ENCODE data around the gene SLC6A17. TPM values are rescaled to one million over a fixed set of nuclear protein-coding genes. Genes with fewer than 3 reads are reported as not detected.
A peak's percentile ranks its signal among the peaks of the same experiment; 100 is the strongest.

Gene SLC6A17
- total and polyA plus RNA-seq, 7 donors: under 0.01 to 0.83 (median 0.36) TPM; not detected in 2

DNA sequence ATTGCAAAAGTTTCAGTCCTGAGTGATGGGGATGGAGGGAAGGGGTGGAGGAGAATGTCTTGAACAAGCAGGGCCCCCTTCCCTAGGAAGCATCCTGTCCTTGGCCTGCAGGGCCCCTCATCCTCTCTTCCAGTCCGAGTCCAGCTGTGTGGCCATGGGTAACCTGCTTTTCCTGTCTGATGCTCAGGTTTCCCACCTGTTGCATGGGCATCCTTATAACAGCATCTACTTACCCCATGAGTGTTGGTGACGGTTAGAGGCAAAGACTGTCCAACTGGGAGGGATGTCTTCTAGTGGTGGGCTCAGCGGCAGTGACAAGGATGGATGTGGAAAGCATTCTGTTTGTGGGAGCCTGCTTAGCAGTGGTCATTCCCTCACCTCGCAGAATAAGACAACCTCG, 36.1 kb upstream of the SLC6A17 start:
- Histone ChIP-seq H3K27ac (no peak overlapping the region), H3K4me1 (no peaks in the 10 kb centered on the region), H3K9me3 (no peaks in the 10 kb centered on the region), H3K4me3 (no peak overlapping the region), H3K36me3 (no peaks in the 10 kb centered on the region), H3K27me3 (peaks cover 0 to 3% (median 0%) of the 10 kb centered on the region in 3 donors)
- TF ChIP-seq POLR2AphosphoS5 (IDR thresholded peaks at IDR 0.05) (no peak), POLR2A (IDR thresholded peaks at IDR 0.05) (no peak), EP300 (IDR thresholded peaks at IDR 0.05) (no peak)
- TF ChIP-seq, protein P1, sequence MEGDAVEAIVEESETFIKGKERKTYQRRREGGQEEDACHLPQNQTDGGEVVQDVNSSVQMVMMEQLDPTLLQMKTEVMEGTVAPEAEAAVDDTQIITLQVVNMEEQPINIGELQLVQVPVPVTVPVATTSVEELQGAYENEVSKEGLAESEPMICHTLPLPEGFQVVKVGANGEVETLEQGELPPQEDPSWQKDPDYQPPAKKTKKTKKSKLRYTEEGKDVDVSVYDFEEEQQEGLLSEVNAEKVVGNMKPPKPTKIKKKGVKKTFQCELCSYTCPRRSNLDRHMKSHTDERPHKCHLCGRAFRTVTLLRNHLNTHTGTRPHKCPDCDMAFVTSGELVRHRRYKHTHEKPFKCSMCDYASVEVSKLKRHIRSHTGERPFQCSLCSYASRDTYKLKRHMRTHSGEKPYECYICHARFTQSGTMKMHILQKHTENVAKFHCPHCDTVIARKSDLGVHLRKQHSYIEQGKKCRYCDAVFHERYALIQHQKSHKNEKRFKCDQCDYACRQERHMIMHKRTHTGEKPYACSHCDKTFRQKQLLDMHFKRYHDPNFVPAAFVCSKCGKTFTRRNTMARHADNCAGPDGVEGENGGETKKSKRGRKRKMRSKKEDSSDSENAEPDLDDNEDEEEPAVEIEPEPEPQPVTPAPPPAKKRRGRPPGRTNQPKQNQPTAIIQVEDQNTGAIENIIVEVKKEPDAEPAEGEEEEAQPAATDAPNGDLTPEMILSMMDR (IDR thresholded peaks at IDR 0.05): no peak
- WGBS, 2 donors: 78 to 81% methylated on average over 5 of the region's 5 CpGs
- no peak for DNase-seq
- intact Hi-C loops (cut with DNase I): no loop called here

DNA sequence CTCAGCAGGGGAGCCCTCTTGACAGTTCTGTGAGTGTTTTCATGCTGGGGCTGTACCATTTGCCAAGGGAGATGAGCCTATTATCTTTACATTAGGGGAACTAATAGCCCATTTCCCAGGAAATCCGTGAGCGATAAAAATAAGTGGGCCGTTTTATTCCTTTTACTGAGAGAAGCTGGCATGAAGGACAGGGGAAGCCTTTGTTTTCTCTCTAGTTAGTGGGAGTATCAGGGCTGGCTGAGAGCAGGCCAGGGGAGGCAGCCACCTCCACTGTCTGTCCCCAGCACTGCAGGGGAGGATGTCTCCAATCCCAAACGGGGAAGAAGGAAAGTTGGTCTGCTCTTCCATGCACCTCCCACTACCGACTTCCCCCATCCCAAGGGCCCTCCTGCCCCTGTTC, 35.5 kb upstream of the SLC6A17 start:
- peaks cover 0 to 3% (median 0%) of the 10 kb centered on the region in 3 donors for H3K27me3 ChIP-seq
- H3K27ac ChIP-seq: no peak overlapping the region
- DNase-seq: no peak
- no peaks in the 10 kb centered on the region for H3K4me1 ChIP-seq
- 66 to 74% methylated on average over 5 of the region's 5 CpGs for WGBS, 2 donors
- intact Hi-C loops (cut with DNase I): no loop called here
- no peaks in the 10 kb centered on the region for H3K36me3 ChIP-seq
- no peaks in the 10 kb centered on the region for H3K9me3 ChIP-seq
- H3K4me3 ChIP-seq: no peak overlapping the region
- no peak for TF ChIP-seq POLR2A (IDR thresholded peaks at IDR 0.05)

DNA sequence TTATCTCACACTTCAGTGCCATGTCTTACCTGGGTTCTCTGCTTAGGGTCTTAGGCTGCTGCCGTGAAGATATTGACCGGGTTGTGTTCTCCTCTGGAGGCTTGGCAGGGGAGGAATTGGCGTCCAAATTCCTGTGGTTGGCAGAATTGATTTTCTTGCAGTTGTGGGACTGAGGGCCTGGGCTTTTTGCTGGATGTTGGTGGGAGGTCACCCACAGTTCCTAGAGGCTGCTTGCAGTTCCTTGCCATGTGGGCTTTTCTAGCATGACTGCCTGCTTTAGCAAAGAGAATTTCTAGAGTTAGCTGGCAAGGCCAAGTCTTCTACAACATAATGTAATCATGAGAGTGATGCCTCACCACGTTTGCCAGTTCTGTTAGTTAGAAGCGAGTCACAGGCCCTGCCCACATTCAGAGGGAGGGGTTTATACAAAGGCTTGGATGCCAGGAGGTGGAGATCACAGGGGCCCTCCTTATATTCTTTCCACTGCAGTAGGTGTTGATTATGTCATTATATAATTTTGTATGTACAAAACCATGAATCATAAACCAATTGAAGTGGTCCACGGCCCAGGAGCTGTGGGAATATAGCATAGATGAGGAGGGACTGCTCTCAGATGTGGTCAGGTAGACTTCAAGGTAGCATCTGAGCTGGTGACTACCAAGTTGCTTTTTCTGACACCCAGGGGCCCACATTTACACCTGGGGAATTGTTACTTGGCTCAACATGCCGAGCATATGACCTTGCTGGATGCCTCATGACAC, 31.5 kb upstream of the SLC6A17 start:
- no peak overlapping the region for H3K27ac ChIP-seq
- TF ChIP-seq POLR2A (IDR thresholded peaks at IDR 0.05) (no peak), POLR2AphosphoS5 (IDR thresholded peaks at IDR 0.05) (no peak), EP300 (IDR thresholded peaks at IDR 0.05) (no peak)
- TF ChIP-seq, protein P1 (IDR thresholded peaks at IDR 0.05): no peak
- intact Hi-C loops (cut with DNase I): no loop called here
- peak; percentile 39 for DNase-seq
- peaks cover 0 to 2% (median under 1%) of the 10 kb centered on the region in 4 donors for H3K9me3 ChIP-seq
- H3K4me3 ChIP-seq: no peak overlapping the region
- H3K4me1 ChIP-seq: peaks cover 0 to 27% (median 23%) of the 10 kb centered on the region in 4 donors
- 51 to 67% methylated on average over 7 of the region's 7 CpGs for WGBS, 2 donors
- H3K36me3 ChIP-seq: no peaks in the 10 kb centered on the region
- peaks cover 0 to 3% (median 0%) of the 10 kb centered on the region in 3 donors for H3K27me3 ChIP-seq

DNA sequence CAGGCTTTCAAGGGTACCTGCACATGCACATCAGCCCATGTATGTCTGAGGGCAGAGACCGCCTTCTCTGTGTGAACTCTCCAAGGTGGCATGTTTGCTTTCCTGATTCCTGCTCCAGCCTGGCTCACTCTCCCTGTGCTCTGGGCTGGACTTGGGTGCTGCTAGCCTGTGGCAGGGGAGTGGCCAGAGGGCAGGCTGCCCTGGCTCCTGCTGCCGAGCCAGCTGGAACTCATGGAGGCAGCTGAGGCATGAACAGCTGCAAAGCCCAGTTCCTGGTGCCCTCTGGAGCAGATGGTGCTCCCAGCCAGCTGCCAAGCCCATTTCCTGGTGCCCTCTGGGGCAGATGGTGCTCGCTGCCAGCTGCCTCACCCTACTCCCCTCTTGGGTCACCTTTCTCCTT, 30.5 kb upstream of the SLC6A17 start:
- intact Hi-C loops (cut with DNase I): no loop called here
- peak; percentile 40 for DNase-seq
- Histone ChIP-seq H3K27me3 (peaks cover 0 to 3% (median 0%) of the 10 kb centered on the region in 3 donors), H3K4me1 (peaks cover 0 to 27% (median 23%) of the 10 kb centered on the region in 4 donors), H3K4me3 (no peak overlapping the region), H3K9me3 (peaks cover 0 to 5% (median under 1%) of the 10 kb centered on the region in 4 donors), H3K27ac (no peak overlapping the region), H3K36me3 (no peaks in the 10 kb centered on the region)
- 32 to 72% methylated on average over 3 of the region's 3 CpGs for WGBS, 2 donors
- TF ChIP-seq, protein P1 (IDR thresholded peaks at IDR 0.05): no peak
- TF ChIP-seq EP300 (IDR thresholded peaks at IDR 0.05) (no peak), POLR2AphosphoS5 (IDR thresholded peaks at IDR 0.05) (peak in 1 of 4 donors; percentile 45)

DNA sequence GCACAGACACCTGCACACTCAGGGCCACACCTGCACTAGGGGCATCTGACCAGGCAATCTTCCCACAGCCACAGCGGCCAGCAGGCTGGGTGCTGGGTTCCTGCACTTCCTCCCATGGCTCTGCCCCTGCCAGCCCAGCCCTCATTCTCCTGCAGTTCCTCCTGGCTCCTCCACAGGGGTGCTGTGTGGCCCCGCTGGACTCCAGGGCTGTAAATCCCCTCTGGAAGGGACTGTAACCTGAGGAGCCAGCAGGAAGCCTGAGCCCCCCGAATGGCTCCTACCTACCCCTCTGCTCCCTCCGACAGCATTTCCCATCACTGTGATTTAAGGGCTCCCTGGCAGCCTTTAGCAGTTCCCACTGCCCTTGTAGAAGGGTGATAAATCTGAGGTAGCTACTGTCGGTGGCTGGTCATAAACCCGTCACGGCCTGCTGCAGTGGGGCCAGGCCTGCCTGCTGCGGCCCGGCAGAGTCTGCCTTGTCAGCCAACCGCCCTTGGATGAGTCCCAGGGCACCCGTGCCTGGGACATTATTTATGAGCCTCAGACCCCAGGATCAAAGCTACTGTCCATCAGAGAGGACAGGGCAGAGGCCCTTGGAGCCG, 29.2 kb upstream of the SLC6A17 start:
- Histone ChIP-seq H3K9me3 (peaks cover 0 to 5% (median under 1%) of the 10 kb centered on the region in 4 donors), H3K4me1 (peaks cover 0 to 27% (median 23%) of the 10 kb centered on the region in 4 donors), H3K36me3 (no peaks in the 10 kb centered on the region), H3K27ac (peak overlapping the region in 3 of 4 donors; percentile 49 to 69 (median 66)), H3K4me3 (no peak overlapping the region), H3K27me3 (peaks cover 0 to 1% (median 0%) of the 10 kb centered on the region in 3 donors)
- DNase-seq: peak; percentile 82
- TF ChIP-seq, protein P1 (IDR thresholded peaks at IDR 0.05): no peak
- peak in 1 of 4 donors; percentile 42 for TF ChIP-seq EP300 (IDR thresholded peaks at IDR 0.05)
- TF ChIP-seq POLR2AphosphoS5 (IDR thresholded peaks at IDR 0.05): peak; percentile 12 to 83 (median 67)
- no peak for TF ChIP-seq POLR2A (IDR thresholded peaks at IDR 0.05)
- intact Hi-C loops (cut with DNase I): no loop called here
- WGBS, 2 donors: 29 to 50% methylated on average over 12 of the region's 12 CpGs
